Airway epithelial cell (primary cell): ENCODE results near the gene LYZL6. TPM values are rescaled to one million over a fixed set of nuclear protein-coding genes. Genes with fewer than 3 reads are reported as not detected.

ENCODE experiments used
- total RNA-seq: library from RNA; depleted of rRNA; stranded (reverse); fragments of >200 nt; gene quantifications from 2 replicates; pipeline ENCODE4 v1.2.3, GENCODE V29; 2015

Gene LYZL6
- not detected in 2 replicates for total RNA-seq

DNA sequence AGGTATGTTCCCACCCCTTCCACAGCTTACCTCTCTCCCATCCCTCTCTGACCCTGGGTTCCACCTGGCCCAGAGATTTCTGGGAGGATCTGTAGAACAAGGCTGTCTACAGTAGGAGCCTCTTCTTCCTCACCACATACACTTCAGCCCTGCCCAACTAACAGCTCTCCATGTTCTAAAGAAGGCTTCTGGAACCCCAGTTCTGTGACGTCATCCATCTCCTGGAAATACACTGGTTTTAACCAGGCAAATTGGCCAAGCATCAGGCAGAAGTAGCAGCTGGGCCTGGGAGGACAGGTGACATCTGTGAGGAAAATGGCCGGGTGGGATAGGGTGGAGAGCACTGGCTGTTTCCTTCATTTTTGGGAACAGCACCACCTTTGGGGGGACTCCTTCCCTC lies at the start of gene LYZL6:
Gene LYZL6, minus strand, starts transcription at position 177 of the 400 bp plus-strand sequence. CDS start 4,357 bp downstream, outside the sequence.

GRCh38 chr17:35986643-35987042 lies 43.1 kb upstream of the LYZL6 start, which contains the start of gene CCL14:
Gene CCL14, minus strand, starts transcription at chr17:35986729. Its CDS starts 80 bp downstream, at chr17:35986649.

GRCh38 chr17:35981246-35981645 lies 37.7 kb upstream of the LYZL6 start, which contains the start of gene CCL16:
Gene CCL16, minus strand, starts transcription at chr17:35981497. Its CDS starts 77 bp downstream, at chr17:35981420.

GRCh38 chr17:35930211-35931065 lies 13.1 kb downstream of the LYZL6 start, which contains the start of gene RDM1:
Gene RDM1, minus strand, starts transcription at chr17:35930773. Its CDS starts 46 bp downstream, at chr17:35930727.

Other genes starting within 250 kb of the LYZL6 start
- 0.35 and 0.60 TPM in 2 replicates for gene RASL10B, start 212.1 kb downstream of the LYZL6 start, total RNA-seq
- gene GAS2L2, start 190.5 kb downstream of the LYZL6 start, total RNA-seq, result 0.14 TPM in 1 of 2 replicates, not detected in the other
- not detected in 2 replicates for gene C17orf50, start 182.8 kb downstream of the LYZL6 start, total RNA-seq
- 47.8 and 64.9 TPM in 2 replicates for gene MMP28, start 148.1 kb downstream of the LYZL6 start, total RNA-seq
- gene TAF15, start 134.2 kb downstream of the LYZL6 start, total RNA-seq, result 19.7 and 35.0 TPM in 2 replicates
- gene HEATR9, start 74.8 kb downstream of the LYZL6 start, total RNA-seq, result not detected in 2 replicates
- not detected in 2 replicates for gene CCL5, start 63.4 kb downstream of the LYZL6 start, total RNA-seq
- gene RDM1, start 12.9 kb downstream of the LYZL6 start, total RNA-seq, result 3.1 and 4.6 TPM in 2 replicates
- not detected in 2 replicates for gene CCL16, start 37.8 kb upstream of the LYZL6 start, total RNA-seq
- gene CCL14, start 43.0 kb upstream of the LYZL6 start, total RNA-seq, result not detected in 2 replicates
- gene CCL15, start 57.8 kb upstream of the LYZL6 start, total RNA-seq, result not detected in 2 replicates
- not detected in 2 replicates for gene CCL23, start 74.3 kb upstream of the LYZL6 start, total RNA-seq
- not detected in 2 replicates for gene CCL18, start 120.6 kb upstream of the LYZL6 start, total RNA-seq
- gene CCL3, start 146.4 kb upstream of the LYZL6 start, total RNA-seq, result not detected in 2 replicates
- not detected in 2 replicates for gene CCL4, start 160.1 kb upstream of the LYZL6 start, total RNA-seq
- 0.88 and 2.5 TPM in 2 replicates for gene TBC1D3B, start 232.9 kb upstream of the LYZL6 start, total RNA-seq